ENCODE data around the gene SLC30A10. TPM values are rescaled to one million over a fixed set of nuclear protein-coding genes. Genes with fewer than 3 reads are reported as not detected.

Gene SLC30A10
- polyA plus RNA-seq, 2 of the 4 experiments (the other 2 are of a cell fraction): 0.03 to 0.04 TPM

DNA sequence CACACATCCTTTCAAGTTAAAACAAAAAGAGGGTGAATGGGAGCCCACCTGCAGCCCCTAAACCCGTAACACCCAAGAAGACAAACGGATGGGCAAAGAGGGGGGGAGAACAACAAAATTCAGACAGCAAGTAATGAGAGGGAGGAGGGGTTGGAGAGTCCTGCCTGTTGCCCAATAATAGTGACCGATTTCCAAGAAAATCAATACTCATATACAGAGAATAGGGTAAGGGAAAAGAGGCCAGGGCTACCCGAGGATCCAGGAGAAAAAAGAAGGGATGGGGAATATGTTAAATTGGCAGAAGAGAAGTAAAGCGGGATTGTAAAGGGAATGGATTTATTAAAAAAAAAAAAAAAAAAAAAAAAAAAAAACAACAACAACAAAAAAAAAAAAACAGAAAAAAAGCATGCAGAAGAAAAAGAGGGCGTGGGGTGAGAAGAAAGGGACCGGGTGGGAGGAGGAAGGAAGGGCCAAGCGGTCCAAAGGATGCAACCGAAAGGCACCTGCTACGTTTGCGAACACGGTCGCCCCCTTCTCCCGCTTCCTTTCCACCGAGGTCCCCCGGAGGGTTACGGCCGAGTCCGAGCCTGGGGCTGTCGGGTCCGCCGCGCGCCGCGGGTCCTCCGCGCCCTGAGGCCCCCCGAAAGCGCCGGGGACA lies 930 bp downstream of the SLC30A10 start:
- peak; percentile 6 to 30; a peak in 3 of 6 replicates for ATAC-seq
- no peaks in the 10 kb centered on the region for H3K4me1 ChIP-seq
- DNase-seq (ENCODE audit: low read depth in 1 of 2, low spot score in 1 of 2): no peak
- H3K4me3 ChIP-seq: peak overlapping the region; percentile 55
- peak overlapping the region; percentile 97 for H3K4me2 ChIP-seq
- CTCF ChIA-PET: no interaction called here
- FAIRE-seq: no peak
- peak overlapping the region in 1 of 2 experiments; percentile 57; a peak in 3 of 6 replicates for H3K27ac ChIP-seq
- 36% methylated on average over 31 of the region's 31 CpGs for WGBS (ENCODE audit: missing lambda C conversion rate)
- H3K9me3 ChIP-seq: no peaks in the 10 kb centered on the region
- POLR2A ChIA-PET: no interaction called here
- TF ChIP-seq ZNF302 (CRISPR knock-in tag; IDR thresholded peaks at IDR 0.05): no peak
- no peak for TF ChIP-seq CTCF (IDR thresholded peaks at IDR 0.05)
- no peak for TF ChIP-seq MYC (IDR thresholded peaks at IDR 0.05; ENCODE audit: borderline replicate concordance, low read length)
- no peak for TF ChIP-seq RAD21 (conservative IDR thresholded peaks at IDR 0.05 in 1 of 2, IDR thresholded peaks at IDR 0.05 in 1 of 2)
- TF ChIP-seq BHLHE40 (IDR thresholded peaks at IDR 0.05; ENCODE audit: low read depth, low read length): no peak
- TF ChIP-seq ZC3H11A (IDR thresholded peaks at IDR 0.05): no peak

DNA sequence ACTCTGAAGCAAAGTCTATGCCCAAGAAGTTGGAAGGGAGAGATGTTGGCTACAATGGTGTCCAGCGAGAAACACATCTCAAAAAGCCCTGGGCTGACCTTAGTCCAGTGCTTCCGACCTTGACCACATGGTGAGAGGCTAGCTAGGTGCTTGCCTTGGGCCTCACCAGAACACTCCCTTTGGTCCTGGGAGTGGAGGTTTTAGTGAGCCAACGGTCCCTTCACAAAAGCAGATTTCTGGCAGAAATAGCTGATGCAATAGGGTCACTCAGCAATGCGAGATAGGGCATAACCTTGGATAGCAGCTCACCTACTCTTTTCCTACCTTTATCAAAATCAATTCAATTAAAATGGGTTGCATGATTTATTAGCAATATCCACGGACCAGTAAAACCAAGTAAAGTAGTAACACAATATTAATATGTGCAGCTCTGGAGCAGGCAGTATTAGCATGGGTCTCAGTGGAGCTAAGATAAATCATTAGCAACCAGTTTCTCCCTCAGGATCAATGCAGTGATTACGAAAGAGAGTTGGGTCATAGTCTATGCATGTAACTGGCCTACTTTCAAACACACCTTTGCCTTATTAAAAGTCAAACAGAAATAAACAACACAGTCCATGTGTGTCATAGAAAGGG lies 1.9 kb downstream of the SLC30A10 start:
- ChIA-PET CTCF (no interaction called here), POLR2A (no interaction called here)

More for the DNA sequence above, 1.9 kb downstream of the SLC30A10 start:
- 71% methylated on average over 6 of the region's 6 CpGs for WGBS (ENCODE audit: missing lambda C conversion rate)
- H3K27ac ChIP-seq: no peak overlapping the region
- H3K4me2 ChIP-seq: no peak overlapping the region; the same call in 2 of the 3 replicates
- no peaks in the 10 kb centered on the region for H3K9me3 ChIP-seq
- no peaks in the 10 kb centered on the region for H3K4me1 ChIP-seq
- ATAC-seq (no peak), DNase-seq (ENCODE audit: low read depth in 1 of 2, low spot score in 1 of 2) (no peak), FAIRE-seq (no peak)
- TF ChIP-seq NPAS2 (CRISPR knock-in tag; IDR thresholded peaks at IDR 0.05; ENCODE audit: borderline replicate concordance) (no peak), RNF2 (IDR thresholded peaks at IDR 0.05; ENCODE audit: borderline replicate concordance, low read depth) (no peak), HOXB13 (CRISPR knock-in tag; IDR thresholded peaks at IDR 0.05; ENCODE audit: low read depth) (no peak), CHD2 (IDR thresholded peaks at IDR 0.05; ENCODE audit: low read length, partially characterized antibody) (no peak), POLR2A (IDR thresholded peaks at IDR 0.05; ENCODE audit: low read length) (no peak), FOSL2 (IDR thresholded peaks at IDR 0.05) (no peak), FOSL2 (CRISPR knock-in tag; IDR thresholded peaks at IDR 0.05) (no peak), JUN (IDR thresholded peaks at IDR 0.05) (no peak), PBX3 (IDR thresholded peaks at IDR 0.05) (no peak), HEYL (CRISPR knock-in tag; IDR thresholded peaks at IDR 0.05) (no peak), TFCP2L1 (CRISPR knock-in tag; IDR thresholded peaks at IDR 0.05) (no peak), KDM1A (IDR thresholded peaks at IDR 0.05; ENCODE audit: low read depth) (no peak), PHF8 (IDR thresholded peaks at IDR 0.05; ENCODE audit: borderline replicate concordance, low read depth) (no peak), GATA3 (IDR thresholded peaks at IDR 0.05; ENCODE audit: borderline replicate concordance) (no peak), RFX5 (IDR thresholded peaks at IDR 0.05) (no peak), CBX2 (IDR thresholded peaks at IDR 0.05; ENCODE audit: borderline replicate concordance, low read depth) (no peak), NR3C1 (IDR thresholded peaks at IDR 0.05) (no peak), USF2 (IDR thresholded peaks at IDR 0.05) (no peak)
- TF ChIP-seq, protein P1, sequence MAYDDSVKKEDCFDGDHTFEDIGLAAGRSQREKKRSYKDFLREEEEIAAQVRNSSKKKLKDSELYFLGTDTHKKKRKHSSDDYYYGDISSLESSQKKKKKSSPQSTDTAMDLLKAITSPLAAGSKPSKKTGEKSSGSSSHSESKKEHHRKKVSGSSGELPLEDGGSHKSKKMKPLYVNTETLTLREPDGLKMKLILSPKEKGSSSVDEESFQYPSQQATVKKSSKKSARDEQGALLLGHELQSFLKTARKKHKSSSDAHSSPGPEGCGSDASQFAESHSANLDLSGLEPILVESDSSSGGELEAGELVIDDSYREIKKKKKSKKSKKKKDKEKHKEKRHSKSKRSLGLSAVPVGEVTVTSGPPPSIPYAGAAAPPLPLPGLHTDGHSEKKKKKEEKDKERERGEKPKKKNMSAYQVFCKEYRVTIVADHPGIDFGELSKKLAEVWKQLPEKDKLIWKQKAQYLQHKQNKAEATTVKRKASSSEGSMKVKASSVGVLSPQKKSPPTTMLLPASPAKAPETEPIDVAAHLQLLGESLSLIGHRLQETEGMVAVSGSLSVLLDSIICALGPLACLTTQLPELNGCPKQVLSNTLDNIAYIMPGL (CRISPR knock-in tag; IDR thresholded peaks at IDR 0.05; ENCODE audit: borderline replicate concordance): no peak
- no peak overlapping the region for H3K4me3 ChIP-seq

All from A549 (cell line).